K562 (cell line): Measurements from ENCODE around the gene CNDP1. TPM values are rescaled to one million over a fixed set of nuclear protein-coding genes. Genes with fewer than 3 reads are reported as not detected.

Experiments used
- CEBPB ChIP-seq: fragments of 450-650 bp; IDR thresholded peaks from 2 replicates; pipeline ENCODE4 v1.6.1; 2016; ENCODE audit warnings: missing genetic modification characterization, missing compliant biosample characterization
- HBP1 ChIP-seq: fragments of 450-650 bp; formaldehyde crosslinking; IDR thresholded peaks from 2 replicates; pipeline ENCODE4 v1.4.0; 2022; ENCODE audit warnings: missing genetic modification characterization
- MTF1 ChIP-seq: fragments of 250-450 bp; sonication (Bioruptor Pico); IDR thresholded peaks from 2 replicates; pipeline ENCODE4 v1.9.0; 2021; ENCODE audit warnings: moderate library complexity, mild to moderate bottlenecking, inconsistent platforms, borderline replicate concordance
- MYBL2 ChIP-seq, 2 experiments: fragments of 450-650 bp in 1 of 2; sonication (generic) in 1 of 2; formaldehyde crosslinking in 1 of 2; IDR thresholded peaks; 2 replicates each; pipeline versions ENCODE4 v1.6.1 to v1.8.1; 2017 to 2022; ENCODE audit warnings: borderline replicate concordance in 1 of 2, inconsistent platforms in 1 of 2, low read depth in 1 of 2, mild to moderate bottlenecking in 1 of 2, missing genetic modification reagents in 1 of 2, moderate library complexity in 1 of 2
- NCOA6 ChIP-seq: fragments of 450-650 bp; IDR thresholded peaks from 2 replicates; pipeline ENCODE4 v1.6.1; 2017; ENCODE audit warnings: mild to moderate bottlenecking
- NR2F6 ChIP-seq: fragments of 450-650 bp; formaldehyde crosslinking; IDR thresholded peaks from 2 replicates; pipeline ENCODE4 v1.4.0; 2020; ENCODE audit warnings: mild to moderate bottlenecking
- PHF21A ChIP-seq: fragments of 450-650 bp; IDR thresholded peaks from 2 replicates; pipeline ENCODE4 v1.6.1; 2017; ENCODE audit warnings: low read depth, borderline replicate concordance
- PTRF ChIP-seq: fragments of 450-650 bp; IDR thresholded peaks from 2 replicates; pipeline ENCODE4 v1.6.1; 2016; ENCODE audit warnings: mild to moderate bottlenecking, missing genetic modification characterization, missing compliant biosample characterization
- TEAD1 ChIP-seq, 2 experiments: fragments of 450-650 bp in 1 of 2; sonication (generic) in 1 of 2; formaldehyde crosslinking; IDR thresholded peaks; 2 replicates each; pipeline versions ENCODE4 v1.4.0 to v1.8.0; 2020 to 2022; ENCODE audit warnings: mild to moderate bottlenecking in 2 of 2, missing genetic modification reagents in 1 of 2
- ZBTB34 ChIP-seq: fragments of 250-450 bp; sonication (Bioruptor Pico); IDR thresholded peaks from 2 replicates; pipeline ENCODE4 v1.8.0; 2021; ENCODE audit warnings: mild to moderate bottlenecking, moderate library complexity
- ZHX1 ChIP-seq: fragments of 150-350 bp; conservative IDR thresholded peaks from 2 replicates; pipeline ENCODE4 v1.6.1; 2014; ENCODE audit warnings: low read length
- ZKSCAN1 ChIP-seq: fragments of 150-350 bp; IDR thresholded peaks from 2 replicates; pipeline ENCODE4 v1.6.1; 2016; ENCODE audit warnings: low read depth, low read length
- ZNF511 ChIP-seq: sonication (generic); formaldehyde crosslinking; IDR thresholded peaks from 2 replicates; pipeline ENCODE4 v1.8.0; 2022; ENCODE audit warnings: mild to moderate bottlenecking, missing genetic modification reagents
- ZNF609 ChIP-seq: sonication (generic); formaldehyde crosslinking; IDR thresholded peaks from 2 replicates; pipeline ENCODE4 v1.8.1; 2023; ENCODE audit warnings: missing genetic modification reagents, mild to moderate bottlenecking, borderline replicate concordance
- ZSCAN29 ChIP-seq: fragments of 450-650 bp; IDR thresholded peaks from 2 replicates; pipeline ENCODE4 v1.6.1; 2017
- polyA plus RNA-seq, 8 experiments: library from polyadenylated mRNA; depleted of rRNA in 4 of 8; stranded (reverse) in 5 of 8; unstranded in 3 of 8; fragments of >200 nt; fragmentation: Nextera tagmentation in 2 of 8; fragmentation: Illumina TruSeq in 1 of 8; extraction: Ambion mirVana in 2 of 8; extraction: Trizol in 1 of 8; gene quantifications; 2 replicates each; pipeline versions ENCODE4 v1.2.1 to v1.2.3, GENCODE V29; 2011 to 2014; ENCODE audit warnings: inconsistent platforms in 1 of 8, missing spikeins in 1 of 8
- total RNA-seq, 7 experiments: library from RNA; depleted of rRNA in 6 of 7; stranded (reverse); fragments of >200 nt in 6 of 7; fragmentation: Illumina TruSeq in 2 of 7; extraction: Trizol in 2 of 7; gene quantifications; 2 replicates each; pipeline versions ENCODE4 v1.2.1 to v1.2.3, GENCODE V29; 2011 to 2021; ENCODE audit warnings: low replicate concordance in 1 of 7

The CNDP1 gene
- total and polyA plus RNA-seq, 9 of the 15 experiments (the other 6 are each of a cell fraction or from before 2014, with no cell fraction given): not detected

- TF ChIP-seq ZHX1: no peak
- TF ChIP-seq CEBPB (tag): no peak
- no peak for TF ChIP-seq PHF21A
- TF ChIP-seq PTRF (tag): no peak
- no peak for TF ChIP-seq ZSCAN29
- no peak for TF ChIP-seq ZBTB34 (CRISPR knock-in tag)
- TF ChIP-seq ZKSCAN1: 0 out of 2 replicates have a peak, but pooled peaks have one; percentile 5
- no peak for TF ChIP-seq NCOA6
- TF ChIP-seq NR2F6: no peak
- no peak for TF ChIP-seq ZNF609
- 0 out of 2 replicates have a peak, but pooled peaks have one; percentile 8 for TF ChIP-seq ZNF511 (CRISPR knock-in tag)
- no peak for TF ChIP-seq MYBL2 (IDR thresholded peaks at IDR 0.05; ENCODE audit: low read depth)
- no peak for TF ChIP-seq MYBL2 (CRISPR knock-in tag; IDR thresholded peaks at IDR 0.05; ENCODE audit: borderline replicate concordance)
- TF ChIP-seq TEAD1 (CRISPR knock-in tag; IDR thresholded peaks at IDR 0.05): peak in 1 of 2 experiments; percentile 68; a peak in 1 of 4 replicates
- TF ChIP-seq MTF1 (CRISPR knock-in tag): no peak
- TF ChIP-seq HBP1 (CRISPR knock-in tag): no peak
Observed at GRCh38 chr18:74495581-74496507, 38.5 kb upstream of the CNDP1 start, which contains the start of gene CNDP2 (continued).
